NCI-H345 (cell line): Measurements from ENCODE around the gene PRIM2.
"Not testable (repeated sequence)": the region's sequence is repeated elsewhere in the genome, so short reads cannot be mapped to it uniquely, and the experiment has no call there.

ENCODE experiments used
- DNase-seq: peaks from one replicate; lab custom pipeline; 2025; lab: John Stamatoyannopoulos, UW

Gene PRIM2

GRCh38 chr6:57610612-57611011, 293.2 kb downstream of the PRIM2 start:
- DNase-seq, result not testable (repeated sequence)

- DNase-seq, result not testable (repeated sequence)
These were observed 301.5 kb downstream of the PRIM2 start for GRCh38 chr6:57618959-57619358.

GRCh38 chr6:57631773-57632172, 314.3 kb downstream of the PRIM2 start:
- not testable (repeated sequence) for DNase-seq

- DNase-seq, result not testable (repeated sequence)
These were observed 341.1 kb downstream of the PRIM2 start for GRCh38 chr6:57658526-57658925.

GRCh38 chr6:57659794-57660193, 342.4 kb downstream of the PRIM2 start:
- not testable (repeated sequence) for DNase-seq

GRCh38 chr6:57660940-57661339, 343.5 kb downstream of the PRIM2 start:
- DNase-seq, result not testable (repeated sequence)

- DNase-seq, result not testable (repeated sequence)
These were observed 350.7 kb downstream of the PRIM2 start for GRCh38 chr6:57668108-57668507.

GRCh38 chr6:57671237-57671636, 353.8 kb downstream of the PRIM2 start:
- DNase-seq, result not testable (repeated sequence)

- DNase-seq, result not testable (repeated sequence)
These were observed 354.7 kb downstream of the PRIM2 start for GRCh38 chr6:57671937-57672627.

- DNase-seq, result not testable (repeated sequence)
These were observed 355.9 kb downstream of the PRIM2 start for GRCh38 chr6:57673281-57673680.

- DNase-seq, result not testable (repeated sequence)
These were observed 358.0 kb downstream of the PRIM2 start for GRCh38 chr6:57675386-57675785.

- not testable (repeated sequence) for DNase-seq
These were observed 379.0 kb downstream of the PRIM2 start for GRCh38 chr6:57696382-57696781.
